ENCODE measurements around the gene SLC22A23.

Gene SLC22A23

DNA sequence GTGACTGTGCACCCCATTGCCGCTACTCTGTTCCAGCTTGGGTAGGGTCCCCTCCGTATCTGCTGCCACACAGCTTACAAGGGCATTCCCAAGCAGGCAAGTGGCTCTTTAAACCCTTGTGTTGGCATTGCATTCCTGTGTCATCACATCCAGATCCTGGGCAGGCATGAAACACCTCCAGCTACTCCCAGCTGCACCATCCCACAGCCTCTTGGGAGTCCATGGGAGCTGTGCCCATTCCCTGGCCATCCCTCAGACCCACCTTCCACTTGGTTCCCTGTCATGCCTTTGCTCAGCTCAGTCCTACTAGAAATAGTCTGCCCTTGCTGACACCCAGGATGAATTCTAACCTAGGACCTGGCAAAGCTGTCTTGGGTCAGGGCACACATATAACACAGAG, 110.4 kb downstream of the SLC22A23 start:
- Histone ChIP-seq H3K79me2 (ENCODE audit: low read length) (no peaks in the 10 kb centered on the region), H3K9ac (ENCODE audit: low read length) (no peak overlapping the region), H3K36me3 (replicated peaks; ENCODE audit: low read depth, low read length) (no peaks in the 10 kb centered on the region), H3K27me3 (ENCODE audit: low read depth, low read length) (no peaks in the 10 kb centered on the region), H3K4me3 (ENCODE audit: low read length) (no peak overlapping the region), H3K4me1 (ENCODE audit: low read length) (no peaks in the 10 kb centered on the region), H3K9me3 (ENCODE audit: insufficient read depth, low read length) (no peaks in the 10 kb centered on the region), H3K27ac (ENCODE audit: low read length) (no peak overlapping the region), H4K20me1 (ENCODE audit: insufficient read depth, low read length) (no peaks in the 10 kb centered on the region), H3K4me2 (ENCODE audit: low read length) (no peak overlapping the region), H2AFZ (ENCODE audit: low read depth, low read length) (no peak overlapping the region)
- no peak for TF ChIP-seq EZH2phosphoT487 (IDR thresholded peaks at IDR 0.05; ENCODE audit: low read depth)
- TF ChIP-seq, protein P1, sequence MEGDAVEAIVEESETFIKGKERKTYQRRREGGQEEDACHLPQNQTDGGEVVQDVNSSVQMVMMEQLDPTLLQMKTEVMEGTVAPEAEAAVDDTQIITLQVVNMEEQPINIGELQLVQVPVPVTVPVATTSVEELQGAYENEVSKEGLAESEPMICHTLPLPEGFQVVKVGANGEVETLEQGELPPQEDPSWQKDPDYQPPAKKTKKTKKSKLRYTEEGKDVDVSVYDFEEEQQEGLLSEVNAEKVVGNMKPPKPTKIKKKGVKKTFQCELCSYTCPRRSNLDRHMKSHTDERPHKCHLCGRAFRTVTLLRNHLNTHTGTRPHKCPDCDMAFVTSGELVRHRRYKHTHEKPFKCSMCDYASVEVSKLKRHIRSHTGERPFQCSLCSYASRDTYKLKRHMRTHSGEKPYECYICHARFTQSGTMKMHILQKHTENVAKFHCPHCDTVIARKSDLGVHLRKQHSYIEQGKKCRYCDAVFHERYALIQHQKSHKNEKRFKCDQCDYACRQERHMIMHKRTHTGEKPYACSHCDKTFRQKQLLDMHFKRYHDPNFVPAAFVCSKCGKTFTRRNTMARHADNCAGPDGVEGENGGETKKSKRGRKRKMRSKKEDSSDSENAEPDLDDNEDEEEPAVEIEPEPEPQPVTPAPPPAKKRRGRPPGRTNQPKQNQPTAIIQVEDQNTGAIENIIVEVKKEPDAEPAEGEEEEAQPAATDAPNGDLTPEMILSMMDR (IDR thresholded peaks at IDR 0.05; ENCODE audit: low read depth, low read length), result no peak

DNA sequence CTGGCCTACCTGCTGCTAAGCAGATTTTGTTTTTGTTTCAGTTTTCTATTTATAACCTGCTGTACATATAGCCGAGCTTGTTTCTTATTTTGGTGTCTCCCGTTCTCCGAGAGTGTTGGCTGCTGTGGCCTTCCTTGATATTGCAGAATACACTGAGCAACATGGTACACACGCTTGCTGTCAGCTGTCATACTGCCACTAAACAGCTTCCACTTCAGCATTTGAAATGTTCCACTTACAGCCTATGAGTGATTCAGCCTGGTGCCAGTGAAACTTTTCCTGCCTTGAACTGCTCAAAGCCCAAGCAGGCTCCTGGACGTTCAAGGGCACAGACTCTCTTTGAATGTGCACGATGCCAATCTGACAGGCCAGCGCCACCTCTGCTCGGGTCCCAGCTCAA, 111.0 kb downstream of the SLC22A23 start:
- Histone ChIP-seq H3K9me3 (ENCODE audit: insufficient read depth, low read length) (no peaks in the 10 kb centered on the region), H3K79me2 (ENCODE audit: low read length) (no peaks in the 10 kb centered on the region), H3K4me3 (ENCODE audit: low read length) (no peak overlapping the region), H3K4me2 (ENCODE audit: low read length) (no peak overlapping the region), H3K36me3 (replicated peaks; ENCODE audit: low read depth, low read length) (no peaks in the 10 kb centered on the region), H3K27ac (ENCODE audit: low read length) (no peak overlapping the region), H2AFZ (ENCODE audit: low read depth, low read length) (no peak overlapping the region), H3K4me1 (ENCODE audit: low read length) (no peaks in the 10 kb centered on the region), H4K20me1 (ENCODE audit: insufficient read depth, low read length) (no peaks in the 10 kb centered on the region), H3K27me3 (ENCODE audit: low read depth, low read length) (no peaks in the 10 kb centered on the region), H3K9ac (ENCODE audit: low read length) (no peak overlapping the region)
- no peak for TF ChIP-seq EZH2phosphoT487 (IDR thresholded peaks at IDR 0.05; ENCODE audit: low read depth)
- TF ChIP-seq, protein P1 (IDR thresholded peaks at IDR 0.05; ENCODE audit: low read depth, low read length), result no peak

DNA sequence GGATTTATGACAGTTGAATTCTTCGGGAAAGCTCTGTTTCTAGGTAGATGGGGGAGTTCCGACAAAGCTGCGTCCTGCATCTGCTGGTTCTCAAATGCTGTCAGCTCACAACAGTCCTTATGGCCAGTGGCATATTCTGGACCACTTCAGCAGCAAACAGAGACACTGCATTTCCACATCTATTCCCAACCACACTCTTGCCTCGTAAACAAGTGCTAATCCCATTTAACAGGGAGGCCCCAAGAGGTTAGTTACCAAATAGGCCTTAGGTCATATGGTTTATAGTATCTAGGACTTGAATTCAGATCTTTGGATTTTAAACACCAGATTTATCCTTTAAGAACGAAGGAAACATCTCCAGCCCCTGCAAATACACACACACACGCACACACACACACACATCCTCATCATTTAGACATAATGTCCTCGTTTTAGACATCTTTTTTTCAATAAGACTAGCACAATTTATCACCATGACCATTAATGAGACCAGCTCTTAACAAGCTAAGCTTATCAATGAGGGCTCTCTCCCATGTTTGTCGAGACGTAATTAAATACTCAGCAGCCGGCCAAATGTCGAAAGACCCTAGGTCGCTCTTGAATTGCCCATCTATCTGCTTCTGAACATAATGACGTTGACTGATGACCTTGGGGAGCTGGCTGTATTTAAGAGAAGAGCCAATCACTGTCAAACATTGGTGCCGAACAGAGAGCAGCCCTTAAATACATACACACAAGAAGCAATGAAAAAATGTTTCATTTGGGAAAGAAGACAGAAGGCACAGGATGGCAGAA, 113.6 kb downstream of the SLC22A23 start:
- Histone ChIP-seq H4K20me1 (ENCODE audit: insufficient read depth, low read length) (no peaks in the 10 kb centered on the region), H3K4me2 (ENCODE audit: low read length) (no peak overlapping the region), H3K36me3 (replicated peaks; ENCODE audit: low read depth, low read length) (no peaks in the 10 kb centered on the region), H3K9me3 (ENCODE audit: insufficient read depth, low read length) (no peaks in the 10 kb centered on the region), H3K27me3 (ENCODE audit: low read depth, low read length) (no peaks in the 10 kb centered on the region), H3K4me3 (ENCODE audit: low read length) (no peak overlapping the region), H3K4me1 (ENCODE audit: low read length) (peaks cover 11% of the 10 kb centered on the region), H2AFZ (ENCODE audit: low read depth, low read length) (no peak overlapping the region), H3K9ac (ENCODE audit: low read length) (no peak overlapping the region), H3K27ac (ENCODE audit: low read length) (no peak overlapping the region), H3K79me2 (ENCODE audit: low read length) (no peaks in the 10 kb centered on the region)
- TF ChIP-seq, protein P1 (IDR thresholded peaks at IDR 0.05; ENCODE audit: low read depth, low read length), result no peak
- no peak for TF ChIP-seq EZH2phosphoT487 (IDR thresholded peaks at IDR 0.05; ENCODE audit: low read depth)

DNA sequence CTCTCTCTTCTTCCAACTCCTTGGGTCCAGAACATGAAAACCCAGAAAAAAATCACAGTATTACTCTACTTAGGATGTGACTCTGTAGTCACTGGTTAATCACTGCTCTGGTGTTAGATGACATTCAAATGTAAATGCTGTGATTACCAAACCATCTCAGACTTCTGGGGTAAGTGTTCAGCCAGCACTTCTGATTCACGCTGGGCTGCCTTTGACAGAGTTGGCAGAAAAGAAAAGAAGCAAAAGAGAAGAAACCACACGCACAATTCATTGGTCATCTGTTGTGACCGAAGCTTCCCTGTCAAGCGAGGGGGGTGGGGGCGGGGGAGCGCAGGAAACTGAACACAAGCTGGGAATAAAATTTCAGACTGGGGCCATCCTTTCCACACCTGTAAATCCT, 115.4 kb downstream of the SLC22A23 start:
- no peaks in the 10 kb centered on the region for H3K79me2 ChIP-seq (ENCODE audit: low read length)
- H2AFZ ChIP-seq (ENCODE audit: low read depth, low read length), result no peak overlapping the region
- peaks cover 25% of the 10 kb centered on the region for H3K4me1 ChIP-seq (ENCODE audit: low read length)
- TF ChIP-seq, protein P1 (IDR thresholded peaks at IDR 0.05; ENCODE audit: low read depth, low read length), result no peak
- no peak for TF ChIP-seq EZH2phosphoT487 (IDR thresholded peaks at IDR 0.05; ENCODE audit: low read depth)
- no peaks in the 10 kb centered on the region for H4K20me1 ChIP-seq (ENCODE audit: insufficient read depth, low read length)
- no peak overlapping the region for H3K9ac ChIP-seq (ENCODE audit: low read length)
- no peak overlapping the region for H3K4me3 ChIP-seq (ENCODE audit: low read length)
- H3K36me3 ChIP-seq (replicated peaks; ENCODE audit: low read depth, low read length), result no peaks in the 10 kb centered on the region
- H3K27me3 ChIP-seq (ENCODE audit: low read depth, low read length), result no peaks in the 10 kb centered on the region
- no peak overlapping the region for H3K27ac ChIP-seq (ENCODE audit: low read length)
- H3K9me3 ChIP-seq (ENCODE audit: insufficient read depth, low read length), result no peaks in the 10 kb centered on the region
- no peak overlapping the region for H3K4me2 ChIP-seq (ENCODE audit: low read length)

Measured in OCI-LY3 (cell line).